Suprapubic skin (tissue), 4 donors: ENCODE data around the gene MAPK7.

Experiments used
- EP300 ChIP-seq: sonication (generic); formaldehyde crosslinking; IDR thresholded peaks from one replicate; pipeline ENCODE4 v1.6.1; 2017; ENCODE audit warnings: antibody characterized with exemption
- POLR2A ChIP-seq, 2 donors: fragments of 450-650 bp; IDR thresholded peaks; one replicate each; pipeline ENCODE4 v1.6.1; 2017; ENCODE audit warnings: antibody characterized with exemption in 2 of 2, mild to moderate bottlenecking in 2 of 2, moderate library complexity in 2 of 2
- POLR2AphosphoS5 ChIP-seq, 3 donors: sonication (generic); formaldehyde crosslinking; IDR thresholded peaks; one replicate each; pipeline ENCODE4 v1.6.1; 2017; ENCODE audit warnings: antibody characterized with exemption in 3 of 3
- TF ChIP-seq, protein P1 (sequence below), 2 donors: fragments of 200-600 bp in 1 of 2; fragments of 450-650 bp in 1 of 2; sonication (generic) in 1 of 2; IDR thresholded peaks; one replicate each; pipeline ENCODE4 v1.5.1; 2016 to 2019; ENCODE audit warnings: antibody characterized with exemption in 2 of 2, mild to moderate bottlenecking in 1 of 2, moderate library complexity in 1 of 2

DNA sequence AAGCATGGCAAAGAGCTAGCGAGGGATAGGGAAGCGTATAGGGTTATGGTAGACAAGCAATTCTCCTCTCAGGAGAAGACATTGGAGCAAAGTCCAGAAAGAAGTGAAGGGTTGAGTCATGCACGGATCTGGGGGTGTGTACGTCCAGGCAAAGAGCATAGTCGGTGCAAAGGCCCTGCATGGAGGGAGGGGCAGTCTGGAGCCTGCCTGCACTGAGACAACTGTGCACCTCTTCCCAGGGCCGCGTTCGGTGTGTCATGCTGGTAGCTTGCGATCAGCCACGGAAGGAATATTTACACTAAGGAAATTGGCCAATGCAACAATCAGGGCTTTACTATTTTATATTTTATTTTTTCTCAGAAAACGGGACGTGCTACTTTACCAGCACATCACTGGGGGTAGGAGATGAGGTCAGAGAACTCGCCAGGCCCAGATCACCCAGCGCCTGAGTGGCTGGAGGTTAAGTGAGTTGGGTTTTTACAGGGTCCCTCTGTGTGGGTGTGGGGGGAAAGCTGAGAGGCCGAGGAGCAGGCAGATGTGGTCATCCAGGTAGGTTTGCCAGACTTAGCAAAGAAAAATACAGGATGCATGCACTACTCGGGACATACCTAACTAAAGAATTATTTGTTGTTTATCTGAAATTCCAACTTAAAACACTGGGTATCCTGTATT, 9.1 kb upstream of the MAPK7 start:
- TF ChIP-seq, protein P1, sequence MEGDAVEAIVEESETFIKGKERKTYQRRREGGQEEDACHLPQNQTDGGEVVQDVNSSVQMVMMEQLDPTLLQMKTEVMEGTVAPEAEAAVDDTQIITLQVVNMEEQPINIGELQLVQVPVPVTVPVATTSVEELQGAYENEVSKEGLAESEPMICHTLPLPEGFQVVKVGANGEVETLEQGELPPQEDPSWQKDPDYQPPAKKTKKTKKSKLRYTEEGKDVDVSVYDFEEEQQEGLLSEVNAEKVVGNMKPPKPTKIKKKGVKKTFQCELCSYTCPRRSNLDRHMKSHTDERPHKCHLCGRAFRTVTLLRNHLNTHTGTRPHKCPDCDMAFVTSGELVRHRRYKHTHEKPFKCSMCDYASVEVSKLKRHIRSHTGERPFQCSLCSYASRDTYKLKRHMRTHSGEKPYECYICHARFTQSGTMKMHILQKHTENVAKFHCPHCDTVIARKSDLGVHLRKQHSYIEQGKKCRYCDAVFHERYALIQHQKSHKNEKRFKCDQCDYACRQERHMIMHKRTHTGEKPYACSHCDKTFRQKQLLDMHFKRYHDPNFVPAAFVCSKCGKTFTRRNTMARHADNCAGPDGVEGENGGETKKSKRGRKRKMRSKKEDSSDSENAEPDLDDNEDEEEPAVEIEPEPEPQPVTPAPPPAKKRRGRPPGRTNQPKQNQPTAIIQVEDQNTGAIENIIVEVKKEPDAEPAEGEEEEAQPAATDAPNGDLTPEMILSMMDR (IDR thresholded peaks at IDR 0.05): no peak
- no peak for TF ChIP-seq POLR2AphosphoS5 (IDR thresholded peaks at IDR 0.05)
- no peak for TF ChIP-seq POLR2A (IDR thresholded peaks at IDR 0.05)
- TF ChIP-seq EP300: no peak
